ENCODE data around the gene FXYD2. TPM values are rescaled to one million over a fixed set of nuclear protein-coding genes. Genes with fewer than 3 reads are reported as not detected.

Gene FXYD2
- total and polyA plus RNA-seq, 9 of the 15 experiments (the other 6 are each of a cell fraction or from before 2014, with no cell fraction given) = not detected

DNA sequence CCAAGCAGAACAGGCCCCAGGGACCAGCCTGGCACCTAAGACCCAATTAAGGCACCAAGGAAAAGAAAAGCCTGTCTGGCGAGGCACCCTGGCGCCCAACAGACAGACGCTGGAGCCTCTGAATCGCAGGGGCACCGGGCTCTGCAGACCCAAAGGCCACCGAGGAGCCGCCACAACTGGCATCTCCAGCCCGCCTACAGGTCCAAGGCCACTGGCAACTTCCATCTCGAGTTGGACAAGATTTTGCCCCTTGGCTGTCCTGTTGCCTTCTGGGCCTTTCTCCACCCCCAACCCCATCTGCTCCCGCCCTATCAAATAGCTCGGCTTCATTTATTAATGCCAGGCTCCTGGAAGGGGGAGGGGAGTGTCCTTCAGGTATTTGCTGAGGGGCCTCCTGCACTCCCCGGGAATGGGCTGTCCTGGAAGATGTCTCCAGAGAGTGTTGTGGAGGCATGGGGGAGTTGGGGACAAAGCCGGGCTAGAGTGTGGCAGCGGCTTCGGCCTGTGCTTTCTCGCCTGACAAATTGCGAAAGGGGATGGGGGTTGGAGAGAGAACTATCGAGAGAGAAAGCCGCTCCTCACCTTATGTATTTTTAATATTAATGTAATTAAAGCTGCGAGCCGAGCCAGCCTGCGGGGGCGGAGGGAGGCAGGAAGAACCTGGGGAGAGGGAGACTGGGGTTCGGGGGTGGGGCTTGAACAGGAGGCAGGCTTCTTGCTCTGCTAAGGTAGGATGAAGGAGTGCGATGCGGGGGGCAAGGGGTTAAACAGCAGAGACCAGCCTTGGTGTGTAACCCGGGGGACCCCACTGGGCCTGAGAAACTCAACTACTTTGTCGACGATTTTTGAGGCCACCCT is 29.5 kb downstream of the FXYD2 start (continued):
- TF ChIP-seq, protein P1, sequence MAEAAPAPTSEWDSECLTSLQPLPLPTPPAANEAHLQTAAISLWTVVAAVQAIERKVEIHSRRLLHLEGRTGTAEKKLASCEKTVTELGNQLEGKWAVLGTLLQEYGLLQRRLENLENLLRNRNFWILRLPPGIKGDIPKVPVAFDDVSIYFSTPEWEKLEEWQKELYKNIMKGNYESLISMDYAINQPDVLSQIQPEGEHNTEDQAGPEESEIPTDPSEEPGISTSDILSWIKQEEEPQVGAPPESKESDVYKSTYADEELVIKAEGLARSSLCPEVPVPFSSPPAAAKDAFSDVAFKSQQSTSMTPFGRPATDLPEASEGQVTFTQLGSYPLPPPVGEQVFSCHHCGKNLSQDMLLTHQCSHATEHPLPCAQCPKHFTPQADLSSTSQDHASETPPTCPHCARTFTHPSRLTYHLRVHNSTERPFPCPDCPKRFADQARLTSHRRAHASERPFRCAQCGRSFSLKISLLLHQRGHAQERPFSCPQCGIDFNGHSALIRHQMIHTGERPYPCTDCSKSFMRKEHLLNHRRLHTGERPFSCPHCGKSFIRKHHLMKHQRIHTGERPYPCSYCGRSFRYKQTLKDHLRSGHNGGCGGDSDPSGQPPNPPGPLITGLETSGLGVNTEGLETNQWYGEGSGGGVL (CRISPR knock-in tag; IDR thresholded peaks at IDR 0.05) = no peak
- no peak for TF ChIP-seq HMG20B (CRISPR knock-in tag; IDR thresholded peaks at IDR 0.05)

DNA sequence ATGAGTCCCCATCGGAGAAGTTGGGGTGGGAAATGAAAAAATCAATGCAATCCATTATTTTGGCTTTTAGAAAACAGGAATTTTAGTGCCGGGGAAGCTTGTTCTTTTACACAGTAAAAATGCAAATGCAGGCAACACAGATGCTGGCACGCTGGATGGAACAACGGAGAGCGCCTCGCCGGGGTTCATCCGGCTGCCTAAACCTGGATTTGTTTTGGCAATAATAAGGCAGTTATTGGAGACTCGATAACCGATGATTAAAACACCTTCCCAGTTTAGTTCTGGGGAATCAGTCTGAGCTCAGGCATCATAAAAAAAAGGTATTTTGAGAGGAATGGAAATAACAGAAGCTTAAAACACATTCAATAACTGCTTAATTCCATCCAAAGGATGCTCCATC is 30.4 kb downstream of the FXYD2 start:
- Histone ChIP-seq H3K36me3 (ENCODE audit: control insufficient read depth, insufficient read depth, low read length) (no peaks in the 10 kb centered on the region), H2AFZ (ENCODE audit: low read depth, low read length) (no peak overlapping the region), H3K79me2 (ENCODE audit: control insufficient read depth, insufficient read depth, low read length) (no peaks in the 10 kb centered on the region), H3K27me3 (ENCODE audit: control insufficient read depth in 2 of 2, insufficient read depth in 2 of 2, low read length in 2 of 2) (peaks cover 25 to 75% of the 10 kb centered on the region in 2 experiments; a peak in 4 of 5 replicates), H3K4me1 (replicated peaks in 1 of 2; ENCODE audit: control insufficient read depth in 2 of 2, insufficient read depth in 2 of 2, low read length in 2 of 2) (peaks cover 0 to 19% of the 10 kb centered on the region in 2 experiments; a peak in 1 of 5 replicates), H3K9ac (ENCODE audit: insufficient read depth in 1 of 2, low read depth in 2 of 2, low read length in 2 of 2) (no peak overlapping the region), H3K27ac (ENCODE audit: extremely low read depth, low read depth, low read length) (no peak overlapping the region), H3K4me3 (no peak overlapping the region), H4K20me1 (replicated peaks; ENCODE audit: control insufficient read depth, insufficient read depth, low read length) (peaks cover 5% of the 10 kb centered on the region; the same call in 1 of the 2 replicates), H3K9me1 (ENCODE audit: control insufficient read depth, insufficient read depth, low read length) (no peaks in the 10 kb centered on the region), H3K9me3 (replicated peaks; ENCODE audit: control insufficient read depth, insufficient read depth, low read depth, low read length) (no peaks in the 10 kb centered on the region), H3K4me2 (ENCODE audit: insufficient read depth, low read length) (no peak overlapping the region)
- TF ChIP-seq CCNT2 (IDR thresholded peaks at IDR 0.05; ENCODE audit: borderline replicate concordance, extremely low read depth, insufficient read length, low read depth, low read length) (no peak), MTA1 (IDR thresholded peaks at IDR 0.05; ENCODE audit: borderline replicate concordance) (no peak)
- in situ Hi-C loops (cut with MboI) = no loop called here
- no peak for ATAC-seq
- ChIA-PET POLR2A (no interaction called here), CTCF (ENCODE audit: low intra/inter-chr PET ratio) (no interaction called here)
- intact Hi-C loops (cut with micrococcal nuclease) = no loop called here
- FAIRE-seq = no peak
- DNase-seq (ENCODE audit: extremely low read depth in 1 of 4, low spot score in 3 of 4) = no peak
- no TSS peak for BruUV-seq (replicated peaks)
- WGBS (ENCODE audit: insufficient coverage, low coverage, missing lambda C conversion rate) = 8% methylated on average over 10 of the region's 10 CpGs
